Astrocyte (in vitro differentiated cells and primary cell): ENCODE data around the gene ZNF662. TPM values are rescaled to one million over a fixed set of nuclear protein-coding genes. Genes with fewer than 3 reads are reported as not detected.

Experiments used
- DNase-seq: peaks from one replicate; pipeline ENCODE4 v3.0.0-alpha.2; 2010; ENCODE audit warnings: low read depth
- FAIRE-seq: peaks from 2 replicates; lab custom pipeline; 2011; peaks lifted over from hg19 to GRCh38; lab: Jason Lieb, UNC
- H2AFZ ChIP-seq: 2 replicates; pipeline ENCODE4 v1.6.0; 2012; ENCODE audit warnings: low read depth, low read length, inconsistent platforms
- H3K27ac ChIP-seq: 2 replicates; pipeline ENCODE4 v1.5.1; 2011; ENCODE audit warnings: low read depth, low read length, inconsistent platforms
- H3K27me3 ChIP-seq: 2 replicates; pipeline ENCODE4 v1.6.0; 2011; ENCODE audit warnings: low read length, inconsistent platforms; ENCODE audit not compliant: insufficient read depth
- H3K36me3 ChIP-seq: 2 replicates; pipeline ENCODE4 v1.5.1; 2011; ENCODE audit warnings: low read length, inconsistent platforms; ENCODE audit not compliant: insufficient read depth
- H3K4me1 ChIP-seq: 2 replicates; pipeline ENCODE4 v1.5.1; 2011; ENCODE audit warnings: low read length, inconsistent platforms; ENCODE audit not compliant: insufficient read depth
- H3K4me2 ChIP-seq: 2 replicates; pipeline ENCODE4 v1.6.0; 2012; ENCODE audit warnings: low read length, inconsistent platforms
- H3K4me3 ChIP-seq: 2 replicates; pipeline ENCODE4 v1.5.1; 2011; ENCODE audit warnings: low read depth, mild to moderate bottlenecking, low read length, inconsistent platforms; ENCODE audit not compliant: insufficient read depth
- H3K79me2 ChIP-seq: 2 replicates; pipeline ENCODE4 v1.6.0; 2012; ENCODE audit warnings: mild to moderate bottlenecking, low read length, inconsistent platforms; ENCODE audit not compliant: insufficient read depth
- H3K9ac ChIP-seq: 2 replicates; pipeline ENCODE4 v1.6.0; 2012; ENCODE audit warnings: mild to moderate bottlenecking, low read length, inconsistent platforms
- H3K9me3 ChIP-seq: 2 replicates; pipeline ENCODE4 v1.5.1; 2012; ENCODE audit warnings: low read depth, mild to moderate bottlenecking, low read length, inconsistent platforms; ENCODE audit not compliant: insufficient read depth
- H4K20me1 ChIP-seq: 2 replicates; pipeline ENCODE4 v1.6.0; 2012; ENCODE audit warnings: low read length, inconsistent platforms; ENCODE audit not compliant: insufficient read depth
- H3K27ac Mint-ChIP-seq: one replicate; pipeline ENCODE4 v1.8.0; 2021; ENCODE audit warnings: mild to moderate bottlenecking, mixed read lengths; ENCODE audit not compliant: unreplicated experiment
- H3K27me3 Mint-ChIP-seq: one replicate; pipeline ENCODE4 v1.8.0; 2021; ENCODE audit warnings: low read depth, mixed read lengths; ENCODE audit not compliant: unreplicated experiment
- H3K36me3 Mint-ChIP-seq: one replicate; pipeline ENCODE4 v1.8.0; 2021; ENCODE audit warnings: low read depth, mixed read lengths; ENCODE audit not compliant: unreplicated experiment
- H3K4me1 Mint-ChIP-seq: one replicate; pipeline ENCODE4 v1.8.0; 2021; ENCODE audit warnings: low read depth, mixed read lengths; ENCODE audit not compliant: unreplicated experiment
- H3K4me3 Mint-ChIP-seq: one replicate; pipeline ENCODE4 v1.8.0; 2021; ENCODE audit warnings: mild to moderate bottlenecking, moderate library complexity, mixed read lengths; ENCODE audit not compliant: unreplicated experiment
- H3K9me3 Mint-ChIP-seq: one replicate; pipeline ENCODE4 v1.8.0; 2021; ENCODE audit warnings: mild to moderate bottlenecking, mixed read lengths; ENCODE audit not compliant: unreplicated experiment
- CTCF ChIP-seq: IDR thresholded peaks from 2 replicates; pipeline ENCODE4 v1.5.1; 2011; ENCODE audit warnings: low read depth, mild to moderate bottlenecking, inconsistent platforms, low read length, moderate library complexity; ENCODE audit not compliant: insufficient read depth
- EZH2 ChIP-seq: IDR thresholded peaks from 2 replicates; pipeline ENCODE4 v1.6.1; 2012; ENCODE audit warnings: mild to moderate bottlenecking, low read length, inconsistent platforms; ENCODE audit not compliant: insufficient read depth
- total RNA-seq: library from RNA; stranded (reverse); gene quantifications from 2 replicates; pipeline ENCODE4 v1.2.1, GENCODE V29; 2021

The ZNF662 gene
- total RNA-seq, 1 donor from 2014 or later, result 0.23 TPM

GRCh38 chr3:42868841-42869240 lies 37.1 kb upstream of the ZNF662 start:
- no peak overlapping the region for H3K4me3 Mint-ChIP-seq
- H3K79me2 ChIP-seq, result no peaks in the 10 kb centered on the region
- no peaks in the 10 kb centered on the region for H3K4me1 ChIP-seq
- no peak overlapping the region for H3K4me3 ChIP-seq
- peaks cover 28% of the 10 kb centered on the region for H3K27me3 Mint-ChIP-seq
- H3K27ac Mint-ChIP-seq, result no peak overlapping the region
- no peaks in the 10 kb centered on the region for H3K4me1 Mint-ChIP-seq
- no peak overlapping the region for H3K27ac ChIP-seq
- H2AFZ ChIP-seq, result no peak overlapping the region
- TF ChIP-seq EZH2, result no peak
- TF ChIP-seq CTCF, result no peak
- H3K27me3 ChIP-seq, result peaks cover 3% of the 10 kb centered on the region
- H3K36me3 ChIP-seq, result no peaks in the 10 kb centered on the region
- H3K9me3 ChIP-seq, result no peaks in the 10 kb centered on the region
- H3K9ac ChIP-seq, result no peak overlapping the region
- H4K20me1 ChIP-seq, result no peaks in the 10 kb centered on the region
- H3K36me3 Mint-ChIP-seq, result no peaks in the 10 kb centered on the region
- H3K9me3 Mint-ChIP-seq, result peaks cover under 1% of the 10 kb centered on the region
- H3K4me2 ChIP-seq, result no peak overlapping the region
- no peak for DNase-seq
- FAIRE-seq, result no peak

- Histone ChIP-seq H3K4me3 (no peak overlapping the region), H4K20me1 (no peaks in the 10 kb centered on the region), H2AFZ (no peak overlapping the region), H3K27ac (no peak overlapping the region), H3K9ac (no peak overlapping the region), H3K79me2 (no peaks in the 10 kb centered on the region), H3K9me3 (no peaks in the 10 kb centered on the region), H3K4me2 (no peak overlapping the region), H3K4me1 (no peaks in the 10 kb centered on the region), H3K27me3 (peaks cover 6% of the 10 kb centered on the region), H3K36me3 (no peaks in the 10 kb centered on the region)
- H3K4me1 Mint-ChIP-seq, result no peaks in the 10 kb centered on the region
- no peak for TF ChIP-seq EZH2
- TF ChIP-seq CTCF, result no peak
- DNase-seq (no peak), FAIRE-seq (no peak)
- no peak overlapping the region for H3K4me3 Mint-ChIP-seq
- H3K36me3 Mint-ChIP-seq, result peaks cover 3% of the 10 kb centered on the region
- H3K27me3 Mint-ChIP-seq, result peaks cover 50% of the 10 kb centered on the region
- H3K9me3 Mint-ChIP-seq, result peaks cover 12% of the 10 kb centered on the region
- H3K27ac Mint-ChIP-seq, result no peak overlapping the region
Measured at GRCh38 chr3:42871592-42872196, 34.2 kb upstream of the ZNF662 start.

GRCh38 chr3:42872718-42873117 lies 33.2 kb upstream of the ZNF662 start:
- H2AFZ ChIP-seq, result no peak overlapping the region
- H4K20me1 ChIP-seq, result no peaks in the 10 kb centered on the region
- H3K36me3 ChIP-seq, result no peaks in the 10 kb centered on the region
- peaks cover 8% of the 10 kb centered on the region for H3K27me3 ChIP-seq
- Mint-ChIP-seq H3K9me3 (peaks cover 12% of the 10 kb centered on the region), H3K27me3 (peaks cover 58% of the 10 kb centered on the region), H3K27ac (no peak overlapping the region), H3K36me3 (peaks cover 3% of the 10 kb centered on the region), H3K4me3 (no peak overlapping the region), H3K4me1 (no peaks in the 10 kb centered on the region)
- H3K4me2 ChIP-seq, result no peak overlapping the region
- H3K4me3 ChIP-seq, result no peak overlapping the region
- no peaks in the 10 kb centered on the region for H3K4me1 ChIP-seq
- FAIRE-seq (no peak), DNase-seq (no peak)
- no peak overlapping the region for H3K9ac ChIP-seq
- no peak overlapping the region for H3K27ac ChIP-seq
- no peaks in the 10 kb centered on the region for H3K9me3 ChIP-seq
- TF ChIP-seq CTCF (no peak), EZH2 (no peak)
- H3K79me2 ChIP-seq, result no peaks in the 10 kb centered on the region
